Colon (tissue), 2 donors: ENCODE data around the gene CNTN5.

Experiments used
- FAIRE-seq: peaks from 2 replicates; lab custom pipeline; 2012; peaks lifted over from hg19 to GRCh38; lab: Jason Lieb, UNC
- donor health status: control.
- donor health status: control.

CNTN5 gene

DNA sequence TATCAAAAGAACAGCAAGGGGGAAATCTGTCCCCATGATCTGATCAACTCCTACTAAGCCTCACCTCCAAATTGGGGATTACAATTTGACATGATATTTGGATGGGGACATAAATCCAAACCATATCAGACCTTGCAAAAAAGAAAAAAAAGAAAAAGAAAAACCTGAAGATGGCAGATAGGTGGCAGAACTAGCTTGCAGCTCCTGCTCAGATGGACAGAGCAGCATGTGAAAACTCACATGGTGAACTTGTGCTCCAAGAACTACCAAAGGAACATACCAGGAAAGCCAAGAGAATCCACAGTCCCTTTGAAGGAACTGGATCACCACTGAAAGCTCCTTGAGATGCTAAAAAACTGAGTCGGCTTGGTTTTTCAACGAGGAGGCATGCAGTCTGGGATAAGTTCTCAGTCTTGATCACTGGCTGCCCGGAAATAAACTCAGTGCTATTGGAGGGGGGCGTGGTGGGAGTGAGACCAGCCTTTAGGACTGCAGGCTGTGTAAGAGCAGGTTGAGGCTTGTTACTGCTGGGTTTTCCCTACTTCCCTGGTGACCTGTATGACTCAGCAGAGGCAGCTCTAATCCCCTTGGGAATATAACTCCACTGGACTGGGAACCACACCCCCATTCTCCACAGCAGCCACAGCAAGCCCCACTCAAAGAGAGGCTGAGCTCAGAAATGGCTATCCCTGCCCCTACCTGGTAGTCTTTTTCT is 1308.0 kb downstream of the CNTN5 start:
- no peak for FAIRE-seq

DNA sequence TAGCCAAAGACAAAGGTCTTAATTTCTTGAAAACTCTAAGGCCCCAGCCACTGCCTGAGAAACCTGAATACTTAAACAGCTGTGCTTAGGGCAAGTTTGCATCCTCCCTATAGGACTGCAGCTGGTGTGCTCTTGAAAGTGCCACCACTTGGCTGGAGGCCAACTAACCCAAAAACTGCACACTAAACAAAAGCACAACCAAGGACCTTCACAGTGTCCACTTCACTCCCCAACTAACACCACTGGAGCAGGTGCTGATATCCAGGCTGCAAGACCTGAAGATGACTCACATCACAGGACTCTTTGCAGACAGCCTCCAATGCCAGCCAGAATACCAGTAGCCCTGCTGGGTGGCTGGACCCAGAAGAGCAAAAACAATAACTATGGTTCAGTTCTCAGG is 1308.6 kb downstream of the CNTN5 start:
- no peak for FAIRE-seq

DNA sequence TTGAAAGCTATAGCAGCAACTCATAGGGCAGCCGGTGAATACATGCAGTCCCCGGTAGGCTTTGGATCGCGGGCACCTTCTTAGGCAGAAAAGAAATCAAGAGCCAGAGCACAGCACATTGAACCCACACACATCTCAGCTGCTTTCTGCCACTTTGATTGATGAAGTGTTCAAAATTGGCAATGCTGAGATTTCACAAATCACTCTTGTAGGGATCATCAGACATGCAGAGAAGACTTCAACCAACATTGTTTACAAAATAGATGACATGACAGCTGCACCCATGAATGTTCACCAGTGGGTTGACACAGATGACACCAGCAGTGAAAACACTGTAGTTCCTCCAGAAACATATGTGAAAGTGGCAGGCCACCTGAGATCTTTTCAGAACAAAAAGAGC is 1316.1 kb downstream of the CNTN5 start:
- no peak for FAIRE-seq

DNA sequence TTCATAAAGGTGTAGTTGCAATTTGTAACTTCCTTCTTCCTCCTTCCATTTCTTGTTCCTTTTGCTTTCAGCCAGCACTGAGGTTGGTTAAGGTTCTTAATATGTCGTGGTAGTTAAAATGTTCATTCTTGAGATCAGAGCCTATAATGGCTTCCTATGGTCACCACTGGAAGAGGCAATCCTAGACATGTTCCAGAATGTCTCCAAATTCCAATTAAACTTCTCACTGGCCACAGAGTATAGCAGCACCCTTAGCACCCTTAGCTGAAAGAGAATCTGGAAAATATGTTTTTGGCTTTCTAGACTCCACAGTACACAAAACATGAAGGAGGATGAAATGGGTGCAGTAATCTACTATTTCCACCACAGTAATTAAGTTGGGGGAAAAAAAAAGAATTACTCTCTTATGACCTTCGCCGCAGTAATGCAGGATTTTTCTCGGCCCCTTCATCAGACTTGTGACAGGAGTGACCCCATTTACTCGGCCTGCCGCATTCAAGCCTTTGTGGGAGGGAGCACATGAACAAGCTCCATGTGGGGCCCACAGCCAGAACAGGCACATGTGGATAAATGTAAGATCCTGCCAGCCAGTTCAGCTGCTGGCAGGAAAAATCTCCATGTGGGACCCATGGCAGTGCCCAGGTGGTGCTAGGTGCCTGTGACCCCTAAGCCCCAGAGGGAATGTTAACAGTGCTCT is 1317.5 kb downstream of the CNTN5 start:
- FAIRE-seq = no peak

DNA sequence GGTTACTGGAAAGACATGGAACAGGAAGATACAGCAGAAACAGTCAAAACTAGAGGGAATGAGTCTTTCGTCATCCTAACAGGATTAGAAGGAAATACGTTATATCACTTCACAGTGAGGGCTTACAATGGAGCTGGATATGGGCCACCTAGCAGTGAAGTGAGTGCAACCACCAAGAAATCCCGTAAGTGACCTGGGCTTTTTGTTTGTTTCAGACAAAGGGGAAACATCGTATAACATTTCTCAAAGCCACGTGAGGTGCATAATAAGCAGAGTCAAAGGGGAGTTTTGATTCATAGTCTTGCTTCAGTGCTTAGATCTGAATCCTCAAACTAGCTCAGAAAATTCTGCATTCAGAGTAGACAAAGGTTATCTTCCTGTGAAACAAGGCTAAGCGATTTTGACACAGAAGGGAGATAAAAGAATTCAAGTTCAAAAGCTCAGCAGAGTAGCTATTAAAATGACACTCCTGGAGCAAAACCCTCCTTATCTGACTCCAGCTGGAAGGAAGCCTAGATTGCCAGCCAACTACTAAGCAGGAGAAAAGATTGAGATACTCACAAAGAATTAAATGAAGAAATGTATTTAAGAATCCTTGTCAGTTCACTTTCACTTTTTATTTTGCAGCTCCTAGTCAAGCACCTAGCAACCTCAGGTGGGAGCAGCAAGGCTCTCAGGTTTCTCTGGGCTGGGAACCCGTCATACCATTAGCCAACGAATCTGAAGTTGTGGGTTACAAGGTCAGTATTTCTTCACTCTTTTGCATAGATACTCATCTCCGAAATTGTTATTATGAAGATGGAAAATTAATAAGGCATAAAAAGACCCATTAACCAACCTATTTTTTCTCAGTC is 1319.9 kb downstream of the CNTN5 start:
- no peak for FAIRE-seq

DNA sequence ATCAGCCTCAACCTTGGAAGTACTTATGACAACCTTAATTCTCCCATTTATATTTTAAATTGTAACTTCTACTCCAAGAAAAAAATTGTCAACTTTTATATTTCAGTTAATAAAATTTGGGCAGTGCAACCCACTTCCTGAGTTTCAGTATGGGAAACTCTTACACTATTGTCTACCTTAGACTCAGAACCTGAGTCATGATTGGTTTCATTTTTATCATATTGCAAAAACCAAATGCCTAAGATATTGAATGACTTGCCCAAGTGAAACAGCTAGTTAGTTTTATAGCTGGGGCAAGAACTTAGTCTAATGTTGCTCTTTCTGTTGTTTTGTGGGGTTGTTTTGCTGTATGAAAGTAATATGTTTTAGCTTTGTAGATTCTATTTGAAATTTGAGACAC is 1332.3 kb downstream of the CNTN5 start:
- FAIRE-seq = no peak

DNA sequence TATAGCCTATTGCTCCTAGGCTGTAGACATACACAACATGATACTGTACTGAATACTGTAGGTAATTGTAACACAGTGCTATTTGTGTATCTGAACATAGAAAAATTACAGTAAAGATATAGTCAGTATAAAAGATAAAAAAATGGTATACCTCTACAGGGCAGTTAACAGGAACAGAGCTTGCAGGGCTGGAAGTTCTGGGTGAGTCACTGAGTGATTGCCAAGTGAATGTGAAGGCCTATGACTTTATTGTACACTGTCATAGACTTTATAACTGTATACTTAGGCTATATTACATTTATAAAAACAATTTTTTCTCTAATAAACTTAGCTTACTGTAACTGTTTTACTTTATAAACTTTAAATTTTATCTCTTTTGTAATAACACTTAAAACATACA is 1334.0 kb downstream of the CNTN5 start:
- no peak for FAIRE-seq

DNA sequence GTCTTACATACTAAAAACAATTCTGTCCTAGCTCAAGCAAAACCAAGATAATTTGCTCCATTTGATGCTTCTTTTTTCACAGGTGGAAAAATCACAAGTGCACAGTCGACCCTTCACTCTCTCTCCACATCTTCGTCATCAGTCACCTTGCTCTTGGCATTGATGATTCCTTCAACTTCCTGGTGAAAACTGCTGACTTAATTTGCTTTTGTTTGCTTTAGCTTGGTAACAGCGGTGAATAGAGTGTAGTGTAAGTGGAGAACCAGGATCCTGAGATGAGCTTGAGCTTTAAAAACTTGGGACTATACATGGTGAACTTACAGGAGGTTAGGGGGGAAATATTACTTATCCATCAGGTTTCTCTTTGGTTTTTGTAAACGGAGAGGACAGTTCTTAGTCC is 1335.3 kb downstream of the CNTN5 start:
- no peak for FAIRE-seq

DNA sequence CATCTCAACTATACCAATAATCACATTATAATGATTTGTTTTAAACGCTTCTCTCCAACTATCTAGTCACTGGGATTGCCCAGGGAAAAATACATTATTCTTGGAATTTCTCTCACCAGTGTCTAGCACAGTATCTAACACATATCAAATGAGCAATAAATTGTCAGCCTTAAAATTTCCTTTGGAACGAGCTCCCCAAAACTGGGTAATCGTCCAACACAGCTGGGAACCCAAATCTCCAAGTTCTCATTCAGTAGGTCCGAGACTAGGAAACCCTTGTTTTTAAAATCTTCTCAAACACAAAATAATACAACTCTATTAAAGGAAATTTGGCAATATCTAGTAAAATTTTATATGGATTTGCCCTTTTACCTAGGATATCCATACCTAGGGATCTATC is 1338.5 kb downstream of the CNTN5 start:
- no peak for FAIRE-seq

DNA sequence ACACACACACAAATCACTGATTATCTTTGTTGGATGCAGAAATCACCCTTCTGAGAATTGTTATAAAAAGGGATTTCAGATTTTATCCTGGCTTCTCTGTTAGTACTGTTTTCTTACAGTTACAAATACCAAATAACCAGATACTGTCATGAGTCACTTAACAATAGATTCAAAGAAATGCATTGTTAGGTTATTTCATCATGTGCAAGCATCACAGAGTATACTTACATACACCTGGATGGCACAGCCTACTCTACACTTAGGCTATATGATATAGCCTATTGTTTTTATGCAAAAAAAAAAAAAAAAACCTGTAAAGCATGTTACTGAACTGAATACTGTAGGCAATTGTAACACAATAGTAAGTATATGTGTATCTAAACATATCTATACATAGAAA is 1347.1 kb downstream of the CNTN5 start:
- FAIRE-seq = no peak

DNA sequence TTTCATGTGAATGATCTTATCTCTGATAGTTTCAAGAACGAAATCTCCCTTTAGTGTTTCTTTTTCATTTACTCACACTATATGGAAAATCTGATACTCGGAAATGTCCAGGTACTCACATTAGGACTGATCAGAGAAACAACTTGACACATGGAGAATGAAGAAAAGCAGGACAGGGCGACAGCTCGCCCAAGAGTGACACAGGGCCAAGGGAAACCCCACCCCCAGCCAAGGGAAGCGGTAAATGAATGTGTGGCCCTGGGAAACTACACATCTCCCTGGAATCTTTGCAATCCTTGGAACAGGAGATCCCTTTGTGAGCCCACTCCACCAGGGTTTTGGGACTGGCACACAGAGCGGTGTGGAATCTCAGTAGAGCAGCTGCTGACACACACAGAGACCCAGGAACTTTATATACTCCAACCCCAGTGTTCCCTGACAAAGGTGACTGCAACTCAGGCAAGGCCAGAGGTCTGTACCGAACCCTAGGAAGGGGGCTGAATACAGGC is 1362.7 kb downstream of the CNTN5 start:
- no peak for FAIRE-seq

DNA sequence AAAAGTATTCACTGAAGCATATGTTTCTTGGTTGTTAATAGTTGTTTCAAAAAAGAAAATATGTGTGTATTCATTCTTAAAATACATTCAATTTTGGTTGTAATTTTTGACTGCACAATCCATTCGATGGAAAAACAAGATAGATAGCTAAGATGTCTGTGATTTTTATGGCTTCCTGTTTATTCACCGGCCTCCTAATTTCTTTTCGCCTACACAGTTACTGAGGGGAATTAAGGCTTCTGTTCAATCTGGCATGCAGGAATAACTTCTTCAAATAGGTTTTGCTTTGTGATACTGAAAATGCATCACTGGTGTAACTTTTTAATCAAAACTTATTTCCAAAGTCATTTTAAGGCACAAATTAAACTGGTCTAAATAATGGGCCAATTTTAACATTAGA is 1375.5 kb downstream of the CNTN5 start:
- no peak for FAIRE-seq

DNA sequence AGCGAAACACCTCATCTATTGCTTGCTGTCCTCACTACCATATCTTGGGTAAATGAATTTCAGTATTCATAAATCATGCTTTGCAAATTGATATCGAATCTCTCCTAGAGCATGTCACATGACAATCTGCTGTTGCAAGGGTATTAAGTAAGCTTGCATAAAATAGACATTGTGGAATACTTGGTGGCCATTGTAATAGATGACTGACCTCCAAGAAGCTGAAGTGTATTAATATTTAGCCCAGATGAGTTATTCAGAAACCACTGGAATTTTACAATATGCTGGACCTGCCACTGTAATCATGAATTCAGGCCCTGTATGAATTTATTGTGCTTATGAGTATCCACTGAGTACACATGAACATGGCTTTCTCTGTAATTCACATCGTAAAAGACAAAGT is 1376.7 kb downstream of the CNTN5 start:
- FAIRE-seq = no peak

DNA sequence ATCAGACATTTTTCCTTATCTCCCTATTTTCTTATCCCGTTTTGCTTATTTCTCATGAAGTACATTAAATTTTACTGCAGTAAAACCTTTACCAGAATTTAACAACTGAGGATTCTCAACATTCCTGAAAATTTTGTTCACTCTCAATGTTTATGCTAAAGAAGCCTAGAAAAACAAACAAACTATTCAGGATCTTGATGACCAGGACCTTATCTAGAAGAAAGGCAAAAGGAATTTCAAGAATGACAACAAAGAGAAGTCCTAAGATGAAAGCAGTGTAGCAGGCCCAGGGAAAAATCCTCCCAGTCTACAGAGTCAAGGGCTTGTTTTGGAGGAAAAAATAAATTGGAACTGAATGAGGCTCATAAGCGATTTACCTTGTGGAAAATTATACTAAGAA is 1383.1 kb downstream of the CNTN5 start:
- no peak for FAIRE-seq

DNA sequence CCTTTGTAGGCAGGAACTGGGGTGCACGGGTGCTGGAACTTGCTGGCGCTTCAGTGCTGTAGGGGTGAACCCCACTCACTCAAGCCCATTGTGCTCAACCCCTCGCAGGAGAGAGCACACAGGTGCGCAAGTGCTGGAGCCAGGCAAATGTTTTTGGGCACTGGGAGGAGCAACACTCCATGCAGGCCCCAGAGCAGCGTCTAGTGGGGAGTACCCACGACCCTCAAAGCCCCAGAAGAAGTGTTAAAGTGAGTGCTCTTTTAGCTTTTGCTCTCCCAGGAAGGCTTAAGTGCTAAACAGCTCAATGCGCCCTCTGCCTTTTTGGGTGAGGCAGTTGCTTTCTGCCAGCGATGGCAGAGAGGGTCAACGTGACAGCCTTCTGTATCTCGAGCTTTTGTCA is 1384.2 kb downstream of the CNTN5 start:
- FAIRE-seq = no peak
